ENCODE measurements around the gene BTBD7. TPM values are rescaled to one million over a fixed set of nuclear protein-coding genes. Genes with fewer than 3 reads are reported as not detected.

The BTBD7 gene
- total and polyA plus RNA-seq, 4 donors, result 19.1 to 41.8 (median 24.8) TPM

DNA sequence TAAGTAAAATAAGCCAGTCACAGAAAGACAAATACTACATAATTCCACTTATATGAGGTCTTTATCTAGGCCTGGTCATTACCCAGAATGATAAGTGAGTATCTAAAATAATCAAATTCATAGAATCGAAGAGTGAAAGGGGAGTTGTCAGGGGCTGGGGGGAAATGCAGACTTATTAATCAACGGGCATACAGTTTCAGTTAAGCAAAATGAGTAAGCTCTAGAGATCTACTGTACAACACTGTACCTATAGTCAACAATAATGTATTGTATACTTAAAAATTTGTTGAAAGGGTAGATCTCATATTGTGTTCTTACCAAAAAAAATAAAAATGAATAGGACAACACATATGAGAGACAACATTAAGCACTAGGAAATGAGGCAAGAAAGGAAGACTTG is 13.3 kb downstream of the BTBD7 start:
- WGBS (ENCODE audit: insufficient coverage), result no CpG with 5 or more reads among the region's 2 CpGs
- H3K4me3 ChIP-seq (ENCODE audit: low read depth, low read length), result no peak overlapping the region
- H3K36me3 ChIP-seq (ENCODE audit: control insufficient read depth, insufficient read depth, low read length), result peaks cover 2% of the 10 kb centered on the region
- no peak overlapping the region for H3K27ac ChIP-seq (ENCODE audit: low read depth, low read length)
- no peaks in the 10 kb centered on the region for H3K27me3 ChIP-seq (ENCODE audit: control insufficient read depth, insufficient read depth, low read length)
- no peak for DNase-seq (ENCODE audit: low read depth in 4 of 6, low spot score in 6 of 6)
- H3K4me1 ChIP-seq (ENCODE audit: control insufficient read depth, insufficient read depth, low read length), result no peaks in the 10 kb centered on the region
- H3K9me3 ChIP-seq (ENCODE audit: control insufficient read depth, insufficient read depth, low read length), result peaks cover 1% of the 10 kb centered on the region

DNA sequence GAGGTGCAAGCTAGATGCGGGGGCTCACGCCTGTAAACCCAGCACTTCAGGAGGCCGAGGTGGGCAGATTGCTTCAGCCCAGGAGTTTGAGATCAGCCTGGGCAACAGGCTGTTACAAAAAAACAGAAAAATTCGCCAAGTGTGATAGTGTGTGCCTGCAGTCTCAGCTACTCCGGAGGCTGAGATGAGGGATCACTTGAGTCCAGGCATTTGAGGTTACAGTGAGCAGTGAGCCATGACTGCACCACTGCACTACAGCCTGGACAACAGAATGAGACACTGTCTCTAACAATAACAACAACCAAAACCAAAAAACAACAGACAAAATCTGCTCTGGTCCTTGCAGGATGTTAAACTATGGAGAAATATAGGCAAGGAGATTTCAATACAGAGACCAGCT is 13.9 kb downstream of the BTBD7 start:
- Histone ChIP-seq H3K36me3 (ENCODE audit: control insufficient read depth, insufficient read depth, low read length) (peaks cover 2% of the 10 kb centered on the region), H3K4me3 (ENCODE audit: low read depth, low read length) (no peak overlapping the region), H3K9me3 (ENCODE audit: control insufficient read depth, insufficient read depth, low read length) (peaks cover 1% of the 10 kb centered on the region), H3K4me1 (ENCODE audit: control insufficient read depth, insufficient read depth, low read length) (no peaks in the 10 kb centered on the region), H3K27ac (ENCODE audit: low read depth, low read length) (no peak overlapping the region), H3K27me3 (ENCODE audit: control insufficient read depth, insufficient read depth, low read length) (no peaks in the 10 kb centered on the region)
- DNase-seq (ENCODE audit: low read depth in 4 of 6, low spot score in 6 of 6), result no peak
- 87% methylated on average over 5 of the region's 5 CpGs for WGBS (ENCODE audit: insufficient coverage)

DNA sequence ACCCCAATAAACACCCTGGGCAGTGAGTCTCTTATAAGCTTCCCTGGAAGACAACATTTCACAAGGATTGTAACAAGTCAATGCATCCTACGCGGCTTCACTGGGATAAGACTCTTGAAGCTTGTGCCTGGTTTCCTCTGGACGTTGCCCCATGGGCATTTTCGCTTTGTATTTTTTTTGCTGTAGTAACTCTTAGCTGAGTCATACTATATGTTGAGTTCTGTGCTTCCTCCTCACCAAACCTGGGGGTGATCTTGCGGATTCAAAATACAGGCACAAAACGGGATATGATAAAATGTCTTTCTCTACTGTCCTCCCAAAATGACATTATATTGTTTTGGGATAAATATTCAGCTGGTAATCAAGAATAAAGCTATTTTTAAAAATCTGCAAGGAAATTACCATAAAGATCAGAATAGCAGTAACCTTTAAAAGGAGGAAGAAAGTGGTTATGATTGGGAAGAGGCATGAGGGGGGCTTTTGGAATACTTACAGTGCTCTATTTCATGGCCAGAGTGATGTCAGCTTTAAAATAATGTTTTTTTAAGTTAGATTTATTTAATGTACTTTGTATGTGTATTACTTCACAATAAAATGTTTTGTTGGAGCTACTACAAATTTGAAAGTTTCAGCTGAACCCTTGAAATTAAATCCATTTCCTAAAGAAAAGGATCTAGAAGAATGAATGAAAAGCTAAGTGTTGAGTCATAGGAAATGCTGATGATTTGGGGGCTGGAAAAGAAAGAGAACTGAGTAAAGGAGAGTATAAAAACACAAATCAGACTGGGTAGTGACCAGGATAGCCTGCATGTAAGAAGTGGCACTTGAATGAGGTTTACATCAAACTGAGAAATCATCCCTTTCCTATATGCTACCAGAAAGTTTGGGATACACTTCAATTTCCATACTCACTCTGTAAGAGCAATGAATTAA is 14.7 kb downstream of the BTBD7 start:
- Histone ChIP-seq H3K4me1 (ENCODE audit: control insufficient read depth, insufficient read depth, low read length) (no peaks in the 10 kb centered on the region), H3K9me3 (ENCODE audit: control insufficient read depth, insufficient read depth, low read length) (peaks cover 1% of the 10 kb centered on the region), H3K27ac (ENCODE audit: low read depth, low read length) (no peak overlapping the region), H3K27me3 (ENCODE audit: control insufficient read depth, insufficient read depth, low read length) (no peaks in the 10 kb centered on the region), H3K4me3 (ENCODE audit: low read depth, low read length) (no peak overlapping the region), H3K36me3 (ENCODE audit: control insufficient read depth, insufficient read depth, low read length) (peaks cover 2% of the 10 kb centered on the region)
- 90% methylated on average over 2 of the region's 6 CpGs for WGBS (ENCODE audit: insufficient coverage)
- DNase-seq (ENCODE audit: low read depth in 4 of 6, low spot score in 6 of 6), result no peak

DNA sequence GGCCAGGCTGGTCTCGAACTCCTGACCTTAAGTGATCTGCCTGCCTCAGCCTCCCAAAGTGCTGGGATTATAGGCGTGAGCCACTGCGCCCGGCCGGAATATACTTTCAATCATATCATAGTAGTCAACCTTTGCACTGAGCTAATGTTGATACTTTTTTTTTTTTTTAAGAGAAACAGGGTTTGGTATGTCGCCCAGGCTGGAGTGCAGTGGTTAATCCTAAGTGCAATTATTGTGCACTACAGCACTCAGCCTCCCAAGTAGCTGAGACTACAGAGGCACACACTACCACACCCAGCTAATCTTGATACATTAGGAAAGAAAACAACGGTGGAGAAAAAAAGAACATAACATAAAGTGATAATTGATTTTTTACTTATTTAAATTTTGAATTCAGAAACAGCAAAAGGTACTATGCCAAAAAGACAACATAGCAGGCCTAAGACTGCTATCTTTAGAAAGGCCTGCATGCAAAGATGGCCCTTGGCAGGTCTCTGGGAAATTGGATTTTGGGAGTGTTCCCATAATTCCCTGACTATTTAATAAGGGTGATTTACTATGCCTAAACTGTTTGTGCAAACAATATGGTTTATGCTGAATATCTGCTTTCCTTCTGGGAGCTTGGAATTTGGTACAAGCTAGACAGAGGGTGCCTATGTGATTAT is 15.5 kb downstream of the BTBD7 start:
- H3K4me1 ChIP-seq (ENCODE audit: control insufficient read depth, insufficient read depth, low read length), result no peaks in the 10 kb centered on the region
- no peak for DNase-seq (ENCODE audit: low read depth in 4 of 6, low spot score in 6 of 6)
- H3K27me3 ChIP-seq (ENCODE audit: control insufficient read depth, insufficient read depth, low read length), result no peaks in the 10 kb centered on the region
- peaks cover 2% of the 10 kb centered on the region for H3K36me3 ChIP-seq (ENCODE audit: control insufficient read depth, insufficient read depth, low read length)
- no CpG with 5 or more reads among the region's 7 CpGs for WGBS (ENCODE audit: insufficient coverage)
- H3K4me3 ChIP-seq (ENCODE audit: low read depth, low read length), result no peak overlapping the region
- no peak overlapping the region for H3K27ac ChIP-seq (ENCODE audit: low read depth, low read length)
- peaks cover 1% of the 10 kb centered on the region for H3K9me3 ChIP-seq (ENCODE audit: control insufficient read depth, insufficient read depth, low read length)

DNA sequence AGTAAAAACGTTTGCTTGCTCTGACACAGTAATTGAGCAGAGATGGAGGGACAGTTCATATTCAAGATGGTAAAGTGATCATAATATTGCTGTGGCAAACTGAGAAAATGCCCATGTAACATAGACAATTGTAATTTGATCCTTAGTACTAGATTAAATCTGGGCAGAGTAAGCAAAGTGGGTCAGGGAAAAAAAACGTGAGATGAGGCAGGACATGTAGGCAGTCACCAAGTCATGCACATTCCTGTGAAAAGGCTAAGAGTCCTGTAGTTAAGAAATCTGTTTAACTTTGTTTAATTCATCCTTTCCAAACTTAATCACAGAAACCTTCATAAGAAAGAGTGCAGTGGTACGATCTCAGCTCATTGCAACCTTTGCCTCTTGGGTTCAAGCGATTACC is 16.1 kb downstream of the BTBD7 start:
- Histone ChIP-seq H3K36me3 (ENCODE audit: control insufficient read depth, insufficient read depth, low read length) (peaks cover 2% of the 10 kb centered on the region), H3K4me3 (ENCODE audit: low read depth, low read length) (no peak overlapping the region), H3K9me3 (ENCODE audit: control insufficient read depth, insufficient read depth, low read length) (peaks cover 1% of the 10 kb centered on the region), H3K4me1 (ENCODE audit: control insufficient read depth, insufficient read depth, low read length) (no peaks in the 10 kb centered on the region), H3K27me3 (ENCODE audit: control insufficient read depth, insufficient read depth, low read length) (no peaks in the 10 kb centered on the region), H3K27ac (ENCODE audit: low read depth, low read length) (no peak overlapping the region)
- no peak for DNase-seq (ENCODE audit: low read depth in 4 of 6, low spot score in 6 of 6)
- 83% methylated on average over 1 of the region's 4 CpGs for WGBS (ENCODE audit: insufficient coverage)

DNA sequence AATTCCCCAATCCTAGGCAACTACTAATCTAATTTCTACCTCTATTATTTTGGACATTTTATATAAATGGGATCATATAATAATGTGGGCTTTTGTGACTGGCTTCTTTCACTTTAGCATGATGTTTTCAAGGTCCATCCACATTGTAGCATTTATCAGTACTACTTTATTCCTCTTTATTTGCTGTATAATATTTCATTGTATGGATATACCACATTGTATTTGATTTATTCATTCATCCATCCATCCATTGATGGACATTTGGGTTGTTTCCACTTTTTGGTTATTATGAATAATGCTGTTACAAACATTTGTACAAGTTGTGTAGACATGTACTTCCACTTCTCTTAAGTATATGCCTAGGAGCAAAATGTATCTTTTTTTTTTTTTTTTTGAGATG is 17.3 kb downstream of the BTBD7 start:
- peaks cover 1% of the 10 kb centered on the region for H3K9me3 ChIP-seq (ENCODE audit: control insufficient read depth, insufficient read depth, low read length)
- no peaks in the 10 kb centered on the region for H3K36me3 ChIP-seq (ENCODE audit: control insufficient read depth, insufficient read depth, low read length)
- no peak for DNase-seq (ENCODE audit: low read depth in 4 of 6, low spot score in 6 of 6)
- H3K27me3 ChIP-seq (ENCODE audit: control insufficient read depth, insufficient read depth, low read length), result no peaks in the 10 kb centered on the region
- no peaks in the 10 kb centered on the region for H3K4me1 ChIP-seq (ENCODE audit: control insufficient read depth, insufficient read depth, low read length)
- H3K27ac ChIP-seq (ENCODE audit: low read depth, low read length), result no peak overlapping the region
- H3K4me3 ChIP-seq (ENCODE audit: low read depth, low read length), result no peak overlapping the region

DNA sequence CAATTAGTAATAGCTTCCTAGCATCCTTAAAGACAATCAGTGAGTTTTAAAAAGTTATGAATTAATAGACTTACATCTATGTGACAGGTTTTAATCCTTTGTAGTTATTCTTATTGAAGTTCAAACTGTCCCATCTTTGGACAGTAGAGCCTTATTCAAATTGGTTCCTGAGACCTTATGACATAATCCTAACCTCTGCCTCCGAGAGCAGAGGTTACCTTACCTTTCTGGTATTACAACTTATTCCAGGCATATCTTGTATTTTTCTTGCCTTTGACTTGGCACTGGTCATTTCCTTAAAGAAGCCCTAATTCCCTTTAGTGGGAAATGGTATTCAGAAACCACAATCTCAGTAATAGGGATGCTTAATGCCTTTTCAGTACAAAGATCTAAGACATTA is 21.8 kb downstream of the BTBD7 start:
- no peak overlapping the region for H3K27ac ChIP-seq (ENCODE audit: low read depth, low read length)
- H3K27me3 ChIP-seq (ENCODE audit: control insufficient read depth, insufficient read depth, low read length), result no peaks in the 10 kb centered on the region
- no peaks in the 10 kb centered on the region for H3K36me3 ChIP-seq (ENCODE audit: control insufficient read depth, insufficient read depth, low read length)
- no peaks in the 10 kb centered on the region for H3K4me1 ChIP-seq (ENCODE audit: control insufficient read depth, insufficient read depth, low read length)
- DNase-seq (ENCODE audit: low read depth in 4 of 6, low spot score in 6 of 6), result no peak
- H3K4me3 ChIP-seq (ENCODE audit: low read depth, low read length), result no peak overlapping the region
- H3K9me3 ChIP-seq (ENCODE audit: control insufficient read depth, insufficient read depth, low read length), result peaks cover 1% of the 10 kb centered on the region
- WGBS (ENCODE audit: insufficient coverage), result 100% methylated on average over 1 of the region's 1 CpG

DNA sequence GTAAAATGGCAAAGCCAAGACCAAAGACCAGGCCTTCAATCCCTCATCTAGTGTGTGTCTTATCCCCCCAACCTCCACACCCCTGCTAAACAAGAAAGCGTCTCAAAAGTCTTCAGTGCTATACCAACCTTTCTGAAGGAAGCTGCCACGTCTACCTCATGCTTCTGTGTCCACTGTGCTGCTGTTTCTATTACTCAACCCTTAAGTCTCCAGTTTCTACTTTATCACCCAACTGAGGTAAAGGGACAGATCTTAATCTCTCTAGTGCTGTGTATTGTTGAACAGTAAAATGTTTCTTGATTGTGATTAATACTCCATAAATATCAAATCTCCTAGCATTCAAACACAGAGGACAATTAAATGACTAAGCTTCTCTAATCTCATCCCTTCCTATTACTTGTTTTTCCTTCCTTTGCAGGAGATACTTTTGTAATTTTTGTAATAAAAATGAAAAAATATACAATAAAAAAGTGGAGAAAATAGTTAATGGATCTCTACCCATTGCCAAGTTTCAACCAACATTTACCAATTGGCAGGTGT is 23.3 kb downstream of the BTBD7 start:
- Histone ChIP-seq H3K27me3 (ENCODE audit: control insufficient read depth, insufficient read depth, low read length) (no peaks in the 10 kb centered on the region), H3K9me3 (ENCODE audit: control insufficient read depth, insufficient read depth, low read length) (no peaks in the 10 kb centered on the region), H3K27ac (ENCODE audit: low read depth, low read length) (no peak overlapping the region), H3K36me3 (ENCODE audit: control insufficient read depth, insufficient read depth, low read length) (no peaks in the 10 kb centered on the region), H3K4me1 (ENCODE audit: control insufficient read depth, insufficient read depth, low read length) (no peaks in the 10 kb centered on the region), H3K4me3 (ENCODE audit: low read depth, low read length) (no peak overlapping the region)
- no peak for DNase-seq (ENCODE audit: low read depth in 4 of 6, low spot score in 6 of 6)
- WGBS (ENCODE audit: insufficient coverage), result 90% methylated on average over 2 of the region's 2 CpGs

DNA sequence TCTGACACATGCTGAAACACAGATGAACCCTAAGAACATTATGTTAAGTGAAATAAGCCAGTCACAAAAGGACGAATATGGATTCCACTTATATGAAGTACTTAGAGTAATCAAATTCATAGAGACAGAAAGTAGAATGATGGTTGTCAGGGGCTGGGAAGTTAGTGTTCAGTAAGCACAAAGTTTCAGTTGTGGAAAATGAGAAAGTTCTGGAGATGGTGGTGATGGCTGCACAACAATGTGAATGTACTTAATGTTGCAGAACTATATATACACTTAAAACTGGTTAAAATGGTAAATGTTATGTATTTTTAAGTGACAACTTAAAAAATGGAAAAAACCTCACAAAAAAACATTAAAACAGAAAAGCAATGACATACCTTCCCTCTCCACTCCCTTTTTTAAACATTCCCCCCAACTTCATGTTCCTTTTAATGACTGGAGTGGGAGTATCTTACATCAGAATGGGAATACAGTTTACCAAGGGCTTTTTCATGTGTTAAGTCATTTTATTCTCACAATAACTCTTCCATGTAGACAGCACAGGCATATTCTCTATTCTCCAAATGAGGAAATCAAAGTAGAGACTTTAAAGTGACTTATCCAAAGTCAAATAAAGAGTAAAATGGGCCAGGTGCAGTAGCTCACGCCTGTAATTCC is 24.0 kb downstream of the BTBD7 start:
- Histone ChIP-seq H3K27me3 (ENCODE audit: control insufficient read depth, insufficient read depth, low read length) (no peaks in the 10 kb centered on the region), H3K36me3 (ENCODE audit: control insufficient read depth, insufficient read depth, low read length) (no peaks in the 10 kb centered on the region), H3K27ac (ENCODE audit: low read depth, low read length) (no peak overlapping the region), H3K9me3 (ENCODE audit: control insufficient read depth, insufficient read depth, low read length) (no peaks in the 10 kb centered on the region), H3K4me1 (ENCODE audit: control insufficient read depth, insufficient read depth, low read length) (no peaks in the 10 kb centered on the region), H3K4me3 (ENCODE audit: low read depth, low read length) (no peak overlapping the region)
- no CpG with 5 or more reads among the region's 2 CpGs for whole genome bisulfite sequencing (ENCODE audit: insufficient coverage)
- no peak for DNase-seq (ENCODE audit: low read depth in 4 of 6, low spot score in 6 of 6)
